WTC11 (cell line): ENCODE results near the gene RIN1. TPM values are rescaled to one million over a fixed set of nuclear protein-coding genes. Genes with fewer than 3 reads are reported as not detected.

Source experiments
- ATAC-seq: fragments of 200-7000 bp; cut with Tn5 transposase; 2 replicates; pipeline ENCODE4 v1.10.0; 2021; ENCODE audit warnings: mild to moderate bottlenecking, moderate library complexity
- CTCF ChIA-PET: fragments of 300-600 bp; sonication (Branson Sonifier 250); formaldehyde crosslinking; loops from one replicate; lab custom pipeline; 2021; ENCODE audit warnings: antibody characterized with exemption; lab: Charles Lee
- POLR2A ChIA-PET: fragments of 350-600 bp; sonication (Branson Sonifier 250); formaldehyde crosslinking; loops from one replicate; lab custom pipeline; 2021; ENCODE audit warnings: antibody characterized with exemption; lab: Charles Lee
- DNase-seq: peaks from one replicate; pipeline ENCODE4 v3.0.0; 2021; ENCODE audit warnings: low spot score
- H3K27ac Mint-ChIP-seq: 2 replicates; pipeline ENCODE4 v1.8.0; 2021; ENCODE audit warnings: mixed read lengths
- H3K27me3 Mint-ChIP-seq: 2 replicates; pipeline ENCODE4 v1.8.0; 2021; ENCODE audit warnings: low read depth, mild to moderate bottlenecking, moderate library complexity, mixed read lengths
- H3K36me3 Mint-ChIP-seq: 2 replicates; pipeline ENCODE4 v1.8.0; 2021; ENCODE audit warnings: mixed read lengths
- H3K4me1 Mint-ChIP-seq: 2 replicates; pipeline ENCODE4 v1.8.0; 2022; ENCODE audit warnings: mixed read lengths
- H3K4me3 Mint-ChIP-seq: 2 replicates; pipeline ENCODE4 v1.8.0; 2021; ENCODE audit warnings: mild to moderate bottlenecking, moderate library complexity, mixed read lengths
- H3K9me3 Mint-ChIP-seq: 2 replicates; pipeline ENCODE4 v1.8.0; 2021; ENCODE audit warnings: mixed read lengths
- AFF4 ChIP-seq: sonication (generic); formaldehyde crosslinking; IDR thresholded peaks from 2 replicates; pipeline ENCODE4 v1.8.1; 2023; ENCODE audit warnings: mild to moderate bottlenecking, missing genetic modification reagents, borderline replicate concordance
- CDX4 ChIP-seq: fragments of 250-450 bp; sonication (Bioruptor Pico); IDR thresholded peaks from 2 replicates; pipeline ENCODE4 v1.9.0; 2021; ENCODE audit warnings: moderate library complexity, mild to moderate bottlenecking, inconsistent platforms, borderline replicate concordance
- E2F4 ChIP-seq: sonication (generic); formaldehyde crosslinking; IDR thresholded peaks from 2 replicates; pipeline ENCODE4 v1.8.1; 2022; ENCODE audit warnings: low read depth, mild to moderate bottlenecking, moderate library complexity, missing genetic modification reagents, borderline replicate concordance
- ELF4 ChIP-seq: sonication (generic); formaldehyde crosslinking; IDR thresholded peaks from 2 replicates; pipeline ENCODE4 v1.8.1; 2022; ENCODE audit warnings: low read depth, mild to moderate bottlenecking, moderate library complexity, missing genetic modification reagents
- FOXP1 ChIP-seq: sonication (generic); formaldehyde crosslinking; IDR thresholded peaks from 2 replicates; pipeline ENCODE4 v1.8.0; 2022; ENCODE audit warnings: missing genetic modification reagents, mild to moderate bottlenecking, moderate library complexity, borderline replicate concordance
- HMGA2 ChIP-seq: fragments of 250-450 bp; sonication (Bioruptor Pico); IDR thresholded peaks from 2 replicates; pipeline ENCODE4 v1.4.0; 2021; ENCODE audit warnings: mild to moderate bottlenecking, moderate library complexity
- MAX ChIP-seq: sonication (generic); formaldehyde crosslinking; IDR thresholded peaks from 2 replicates; pipeline ENCODE4 v1.8.0; 2022; ENCODE audit warnings: mild to moderate bottlenecking, missing genetic modification reagents
- NR1H2 ChIP-seq: sonication (generic); formaldehyde crosslinking; IDR thresholded peaks from 2 replicates; pipeline ENCODE4 v1.9.0; 2021; ENCODE audit warnings: mild to moderate bottlenecking, moderate library complexity, missing genetic modification reagents
- OVOL2 ChIP-seq: fragments of 250-450 bp; sonication (Bioruptor Pico); IDR thresholded peaks from 2 replicates; pipeline ENCODE4 v1.9.0; 2021; ENCODE audit warnings: mild to moderate bottlenecking, borderline replicate concordance
- SMAD4 ChIP-seq: sonication (generic); formaldehyde crosslinking; IDR thresholded peaks from 2 replicates; pipeline ENCODE4 v1.8.0; 2022; ENCODE audit warnings: mild to moderate bottlenecking, missing genetic modification reagents
- ZNF121 ChIP-seq: sonication (generic); formaldehyde crosslinking; IDR thresholded peaks from 2 replicates; pipeline ENCODE4 v1.8.0; 2023; ENCODE audit warnings: missing genetic modification reagents
- ZNF232 ChIP-seq: sonication (generic); formaldehyde crosslinking; IDR thresholded peaks from 2 replicates; pipeline ENCODE4 v1.8.0; 2022; ENCODE audit warnings: mild to moderate bottlenecking, missing genetic modification reagents
- total RNA-seq: library from RNA; stranded (reverse); gene quantifications from 3 replicates; pipeline ENCODE4 v1.2.3, GENCODE V29; 2021
- TF ChIP-seq, protein P1 (sequence below): sonication (generic); formaldehyde crosslinking; IDR thresholded peaks from 2 replicates; pipeline ENCODE4 v1.8.1; 2022; ENCODE audit warnings: low read depth, missing genetic modification reagents, borderline replicate concordance
- TF ChIP-seq, protein P2 (sequence below): sonication (generic); formaldehyde crosslinking; IDR thresholded peaks from 2 replicates; pipeline ENCODE4 v1.8.0; 2022; ENCODE audit warnings: mild to moderate bottlenecking, missing genetic modification reagents
- TF ChIP-seq, protein P3 (sequence below): fragments of 250-450 bp; sonication (Bioruptor Pico); IDR thresholded peaks from 2 replicates; pipeline ENCODE4 v2.1.2; 2022; ENCODE audit warnings: mild to moderate bottlenecking, moderate library complexity
- TF ChIP-seq, protein P4 (sequence below): sonication (generic); formaldehyde crosslinking; IDR thresholded peaks from 2 replicates; pipeline ENCODE4 v1.8.1; 2023; ENCODE audit warnings: mild to moderate bottlenecking, missing genetic modification reagents
- TF ChIP-seq, protein P5 (sequence below): sonication (generic); formaldehyde crosslinking; IDR thresholded peaks from 2 replicates; pipeline ENCODE4 v1.8.0; 2023; ENCODE audit warnings: missing genetic modification reagents
- TF ChIP-seq, protein P6 (sequence below): fragments of 250-450 bp; sonication (Bioruptor Pico); conservative IDR thresholded peaks from 2 replicates; pipeline ENCODE4 v1.9.0; 2021; ENCODE audit warnings: mild to moderate bottlenecking

RIN1 gene
- total RNA-seq, 1 experiment from 2014 or later: 5.0 TPM

DNA sequence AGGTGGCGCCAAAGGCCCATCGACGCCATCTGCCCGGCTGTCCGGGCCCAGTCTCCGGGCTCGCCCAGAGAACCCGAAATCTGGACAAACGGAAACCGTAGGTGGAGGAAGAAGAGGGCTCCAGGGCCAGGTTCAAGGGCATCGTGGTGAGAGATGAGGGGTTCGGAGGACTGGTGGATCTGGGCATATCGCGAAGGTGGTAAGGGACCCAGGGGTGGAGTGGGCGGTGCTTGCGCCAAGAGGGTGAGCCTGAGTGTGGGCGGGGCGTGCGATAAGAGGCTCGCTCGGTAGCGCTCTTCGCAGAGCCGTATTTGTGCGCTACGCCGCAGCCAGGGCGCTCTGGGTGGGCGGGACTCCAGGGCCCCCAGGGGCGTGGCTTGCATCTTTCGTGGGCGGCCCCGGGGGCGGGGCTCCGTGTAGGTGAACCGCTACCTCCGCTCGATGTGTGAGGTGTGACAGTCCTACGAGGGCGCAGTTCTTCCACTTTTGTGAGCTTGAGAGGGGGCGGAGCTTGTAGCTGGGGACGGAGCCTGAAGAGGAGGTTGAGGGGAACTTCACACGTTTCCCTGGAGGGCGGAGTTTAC, 24.2 kb downstream of the RIN1 start (continued):
- no peak for TF ChIP-seq ELF4 (CRISPR knock-in tag)
- TF ChIP-seq, protein P1, sequence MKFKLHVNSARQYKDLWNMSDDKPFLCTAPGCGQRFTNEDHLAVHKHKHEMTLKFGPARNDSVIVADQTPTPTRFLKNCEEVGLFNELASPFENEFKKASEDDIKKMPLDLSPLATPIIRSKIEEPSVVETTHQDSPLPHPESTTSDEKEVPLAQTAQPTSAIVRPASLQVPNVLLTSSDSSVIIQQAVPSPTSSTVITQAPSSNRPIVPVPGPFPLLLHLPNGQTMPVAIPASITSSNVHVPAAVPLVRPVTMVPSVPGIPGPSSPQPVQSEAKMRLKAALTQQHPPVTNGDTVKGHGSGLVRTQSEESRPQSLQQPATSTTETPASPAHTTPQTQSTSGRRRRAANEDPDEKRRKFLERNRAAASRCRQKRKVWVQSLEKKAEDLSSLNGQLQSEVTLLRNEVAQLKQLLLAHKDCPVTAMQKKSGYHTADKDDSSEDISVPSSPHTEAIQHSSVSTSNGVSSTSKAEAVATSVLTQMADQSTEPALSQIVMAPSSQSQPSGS: no peak
- TF ChIP-seq ZNF121 (CRISPR knock-in tag): peak; percentile 66; the same call in 1 of the 2 replicates
- TF ChIP-seq CDX4 (CRISPR knock-in tag): no peak
- TF ChIP-seq, all 79 proteins: peak for 14

DNA sequence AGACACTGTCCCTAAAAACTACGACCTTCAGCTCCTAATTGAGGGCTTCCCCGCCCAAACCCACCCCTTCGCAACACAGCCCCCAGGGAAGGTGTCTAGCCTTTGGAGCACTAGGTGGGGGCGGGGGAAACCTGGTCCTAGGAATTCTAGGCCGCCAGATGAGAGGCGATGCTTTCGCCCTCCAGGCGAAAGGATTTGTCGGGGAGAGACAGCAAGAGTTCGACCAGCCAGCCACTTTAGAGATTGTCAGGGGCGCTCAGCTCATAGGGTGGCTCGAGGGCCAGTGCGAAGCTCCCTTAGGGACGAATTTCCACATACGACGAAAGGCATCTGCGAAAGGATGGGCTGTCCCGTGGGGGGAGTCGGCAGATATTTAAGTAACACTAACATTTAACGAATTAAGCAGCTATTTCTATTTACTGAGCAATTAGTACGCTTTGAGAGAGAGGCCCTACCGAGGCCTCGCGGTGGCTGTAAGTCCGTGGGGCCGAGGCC, 24.7 kb downstream of the RIN1 start:
- ATAC-seq (no peak), DNase-seq (no peak)
- H3K9me3 Mint-ChIP-seq: no peaks in the 10 kb centered on the region
- H3K36me3 Mint-ChIP-seq: no peaks in the 10 kb centered on the region
- H3K27ac Mint-ChIP-seq: peak overlapping the region; percentile 99
- H3K4me3 Mint-ChIP-seq: peak overlapping the region; percentile 87
- peaks cover 9% of the 10 kb centered on the region for H3K27me3 Mint-ChIP-seq
- ChIA-PET POLR2A (interaction anchor here (0.7 to 2.8 kb wide), 8 partner anchors 11 to 110 kb away, joined by 3 to 14 read pairs (median 5); partner anchors contain the start of genes RIN1 and YIF1A), CTCF (interaction anchor here (0.6 to 5.8 kb wide), 35 partner anchors 11 to 710 kb away, joined by 3 to 319 read pairs (median 9); partner anchors contain the start of genes B4GAT1, MRPL11, RAB1B and RIN1)
- peaks cover 13% of the 10 kb centered on the region for H3K4me1 Mint-ChIP-seq
- TF ChIP-seq SMAD4 (CRISPR knock-in tag) (no peak), MAX (no peak), E2F4 (no peak), HMGA2 (CRISPR knock-in tag) (no peak), ZNF232 (no peak), NR1H2 (CRISPR knock-in tag) (no peak), OVOL2 (CRISPR knock-in tag) (no peak), AFF4 (no peak), FOXP1 (CRISPR knock-in tag) (no peak)
- TF ChIP-seq, protein P2, sequence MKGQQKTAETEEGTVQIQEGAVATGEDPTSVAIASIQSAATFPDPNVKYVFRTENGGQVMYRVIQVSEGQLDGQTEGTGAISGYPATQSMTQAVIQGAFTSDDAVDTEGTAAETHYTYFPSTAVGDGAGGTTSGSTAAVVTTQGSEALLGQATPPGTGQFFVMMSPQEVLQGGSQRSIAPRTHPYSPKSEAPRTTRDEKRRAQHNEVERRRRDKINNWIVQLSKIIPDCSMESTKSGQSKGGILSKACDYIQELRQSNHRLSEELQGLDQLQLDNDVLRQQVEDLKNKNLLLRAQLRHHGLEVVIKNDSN: no peak
- TF ChIP-seq, protein P3, sequence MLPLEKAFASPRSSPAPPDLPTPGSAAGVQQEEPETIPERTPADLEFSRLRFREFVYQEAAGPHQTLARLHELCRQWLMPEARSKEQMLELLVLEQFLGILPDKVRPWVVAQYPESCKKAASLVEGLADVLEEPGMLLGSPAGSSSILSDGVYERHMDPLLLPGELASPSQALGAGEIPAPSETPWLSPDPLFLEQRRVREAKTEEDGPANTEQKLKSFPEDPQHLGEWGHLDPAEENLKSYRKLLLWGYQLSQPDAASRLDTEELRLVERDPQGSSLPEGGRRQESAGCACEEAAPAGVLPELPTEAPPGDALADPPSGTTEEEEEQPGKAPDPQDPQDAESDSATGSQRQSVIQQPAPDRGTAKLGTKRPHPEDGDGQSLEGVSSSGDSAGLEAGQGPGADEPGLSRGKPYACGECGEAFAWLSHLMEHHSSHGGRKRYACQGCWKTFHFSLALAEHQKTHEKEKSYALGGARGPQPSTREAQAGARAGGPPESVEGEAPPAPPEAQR: no peak
- TF ChIP-seq, protein P4, sequence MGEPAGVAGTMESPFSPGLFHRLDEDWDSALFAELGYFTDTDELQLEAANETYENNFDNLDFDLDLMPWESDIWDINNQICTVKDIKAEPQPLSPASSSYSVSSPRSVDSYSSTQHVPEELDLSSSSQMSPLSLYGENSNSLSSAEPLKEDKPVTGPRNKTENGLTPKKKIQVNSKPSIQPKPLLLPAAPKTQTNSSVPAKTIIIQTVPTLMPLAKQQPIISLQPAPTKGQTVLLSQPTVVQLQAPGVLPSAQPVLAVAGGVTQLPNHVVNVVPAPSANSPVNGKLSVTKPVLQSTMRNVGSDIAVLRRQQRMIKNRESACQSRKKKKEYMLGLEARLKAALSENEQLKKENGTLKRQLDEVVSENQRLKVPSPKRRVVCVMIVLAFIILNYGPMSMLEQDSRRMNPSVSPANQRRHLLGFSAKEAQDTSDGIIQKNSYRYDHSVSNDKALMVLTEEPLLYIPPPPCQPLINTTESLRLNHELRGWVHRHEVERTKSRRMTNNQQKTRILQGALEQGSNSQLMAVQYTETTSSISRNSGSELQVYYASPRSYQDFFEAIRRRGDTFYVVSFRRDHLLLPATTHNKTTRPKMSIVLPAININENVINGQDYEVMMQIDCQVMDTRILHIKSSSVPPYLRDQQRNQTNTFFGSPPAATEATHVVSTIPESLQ (CRISPR knock-in tag): no peak
- TF ChIP-seq, protein P5, sequence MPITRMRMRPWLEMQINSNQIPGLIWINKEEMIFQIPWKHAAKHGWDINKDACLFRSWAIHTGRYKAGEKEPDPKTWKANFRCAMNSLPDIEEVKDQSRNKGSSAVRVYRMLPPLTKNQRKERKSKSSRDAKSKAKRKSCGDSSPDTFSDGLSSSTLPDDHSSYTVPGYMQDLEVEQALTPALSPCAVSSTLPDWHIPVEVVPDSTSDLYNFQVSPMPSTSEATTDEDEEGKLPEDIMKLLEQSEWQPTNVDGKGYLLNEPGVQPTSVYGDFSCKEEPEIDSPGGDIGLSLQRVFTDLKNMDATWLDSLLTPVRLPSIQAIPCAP (CRISPR knock-in tag): no peak
- TF ChIP-seq, protein P6, sequence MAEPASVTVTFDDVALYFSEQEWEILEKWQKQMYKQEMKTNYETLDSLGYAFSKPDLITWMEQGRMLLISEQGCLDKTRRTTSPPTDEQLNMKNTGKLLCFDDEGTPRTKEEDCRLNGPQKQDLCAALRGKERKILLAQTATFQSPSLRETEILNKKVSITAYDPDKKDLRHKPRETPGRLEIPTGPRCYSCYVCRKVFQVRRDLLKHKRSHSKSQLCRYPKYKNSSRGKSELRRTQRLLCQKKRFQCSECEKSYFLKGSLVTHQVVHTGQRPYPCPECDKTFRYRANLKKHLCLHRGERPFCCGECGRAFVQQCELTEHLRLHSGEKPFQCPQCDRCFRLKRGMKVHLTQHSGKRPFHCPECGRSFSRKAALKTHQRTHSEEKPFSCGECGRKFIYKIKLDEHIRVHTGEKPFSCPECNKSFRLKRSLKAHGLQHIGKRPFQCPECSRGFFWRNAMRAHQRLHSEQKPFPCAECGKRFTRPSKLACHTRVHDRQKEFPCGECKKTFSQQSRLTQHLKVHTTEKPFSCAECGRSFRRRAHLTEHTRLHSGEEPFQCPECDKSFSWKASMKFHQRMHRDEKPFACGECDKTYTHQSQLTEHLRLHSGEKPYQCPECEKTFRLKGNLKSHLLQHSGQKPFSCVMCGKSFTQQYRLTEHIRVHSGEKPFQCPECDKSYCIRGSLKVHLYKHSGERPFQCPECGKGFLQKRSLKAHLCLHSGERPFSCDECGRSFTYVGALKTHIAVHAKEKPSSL (CRISPR knock-in tag): no peak
